Hepatocyte (in vitro differentiated cells): ENCODE data around the gene ART4.

Source experiments
- CTCF ChIP-seq: fragments of 200-600 bp; sonication (generic); IDR thresholded peaks from 2 replicates; pipeline ENCODE4 v1.5.1; 2016; ENCODE audit warnings: antibody characterized with exemption, mild to moderate bottlenecking; ENCODE audit not compliant: poor library complexity
- EZH2 ChIP-seq: fragments of 200-600 bp; sonication (generic); IDR thresholded peaks from 2 replicates; pipeline ENCODE4 v1.6.1; 2016; ENCODE audit warnings: antibody characterized with exemption, mild to moderate bottlenecking, borderline replicate concordance
- EZH2phosphoT487 ChIP-seq: fragments of 200-600 bp; sonication (generic); IDR thresholded peaks from one replicate; pipeline ENCODE4 v1.6.1; 2018; ENCODE audit warnings: antibody characterized with exemption, mild to moderate bottlenecking, low read depth, moderate library complexity; ENCODE audit not compliant: unreplicated experiment, severe bottlenecking

- TF ChIP-seq CTCF (no peak), EZH2 (no peak), EZH2phosphoT487 (no peak)
Observed at GRCh38 chr12:14852880-14853279, 9.6 kb upstream of the ART4 start.
